ENCODE data around the gene ZNRF1. TPM values are rescaled to one million over a fixed set of nuclear protein-coding genes. Genes with fewer than 3 reads are reported as not detected.

Gene ZNRF1
- total and polyA plus RNA-seq, 10 of the 15 experiments (the other 5 are each of a cell fraction or from before 2014, with no cell fraction given) = 5.8 to 25.9 (median 14.3) TPM

DNA sequence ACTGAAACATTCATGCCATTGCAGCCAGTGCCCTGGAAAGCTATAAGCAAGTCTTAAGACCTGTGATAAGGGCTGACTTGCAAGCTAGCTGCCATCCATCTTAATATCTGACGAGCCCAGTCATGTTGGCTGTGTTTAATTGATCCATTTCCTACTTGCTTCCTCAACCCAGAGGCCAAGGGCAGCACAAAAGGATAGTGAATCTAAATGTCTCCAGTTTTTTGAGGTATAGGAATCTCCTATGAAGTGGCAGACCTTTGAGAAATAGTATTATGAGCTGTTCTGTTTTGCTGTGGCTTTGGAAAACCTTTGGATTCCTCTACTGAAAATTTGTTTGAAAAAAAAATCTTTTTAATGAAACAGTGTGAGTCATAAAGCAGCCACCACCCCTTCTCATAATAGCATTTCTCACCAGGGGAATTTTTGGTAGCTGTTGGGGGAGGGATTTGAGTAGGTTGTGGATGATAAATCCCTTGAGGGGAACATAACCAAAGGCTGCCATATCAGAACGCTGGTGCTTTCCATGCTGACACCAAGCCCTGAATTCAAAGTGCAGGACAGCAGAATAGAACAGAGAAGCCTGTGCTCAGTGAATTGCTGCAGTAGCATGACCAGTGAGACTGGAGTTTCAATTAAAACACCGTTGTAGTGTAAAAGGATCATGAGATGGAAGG lies 12.9 kb downstream of the ZNRF1 start (continued):
- TF ChIP-seq, protein P1, sequence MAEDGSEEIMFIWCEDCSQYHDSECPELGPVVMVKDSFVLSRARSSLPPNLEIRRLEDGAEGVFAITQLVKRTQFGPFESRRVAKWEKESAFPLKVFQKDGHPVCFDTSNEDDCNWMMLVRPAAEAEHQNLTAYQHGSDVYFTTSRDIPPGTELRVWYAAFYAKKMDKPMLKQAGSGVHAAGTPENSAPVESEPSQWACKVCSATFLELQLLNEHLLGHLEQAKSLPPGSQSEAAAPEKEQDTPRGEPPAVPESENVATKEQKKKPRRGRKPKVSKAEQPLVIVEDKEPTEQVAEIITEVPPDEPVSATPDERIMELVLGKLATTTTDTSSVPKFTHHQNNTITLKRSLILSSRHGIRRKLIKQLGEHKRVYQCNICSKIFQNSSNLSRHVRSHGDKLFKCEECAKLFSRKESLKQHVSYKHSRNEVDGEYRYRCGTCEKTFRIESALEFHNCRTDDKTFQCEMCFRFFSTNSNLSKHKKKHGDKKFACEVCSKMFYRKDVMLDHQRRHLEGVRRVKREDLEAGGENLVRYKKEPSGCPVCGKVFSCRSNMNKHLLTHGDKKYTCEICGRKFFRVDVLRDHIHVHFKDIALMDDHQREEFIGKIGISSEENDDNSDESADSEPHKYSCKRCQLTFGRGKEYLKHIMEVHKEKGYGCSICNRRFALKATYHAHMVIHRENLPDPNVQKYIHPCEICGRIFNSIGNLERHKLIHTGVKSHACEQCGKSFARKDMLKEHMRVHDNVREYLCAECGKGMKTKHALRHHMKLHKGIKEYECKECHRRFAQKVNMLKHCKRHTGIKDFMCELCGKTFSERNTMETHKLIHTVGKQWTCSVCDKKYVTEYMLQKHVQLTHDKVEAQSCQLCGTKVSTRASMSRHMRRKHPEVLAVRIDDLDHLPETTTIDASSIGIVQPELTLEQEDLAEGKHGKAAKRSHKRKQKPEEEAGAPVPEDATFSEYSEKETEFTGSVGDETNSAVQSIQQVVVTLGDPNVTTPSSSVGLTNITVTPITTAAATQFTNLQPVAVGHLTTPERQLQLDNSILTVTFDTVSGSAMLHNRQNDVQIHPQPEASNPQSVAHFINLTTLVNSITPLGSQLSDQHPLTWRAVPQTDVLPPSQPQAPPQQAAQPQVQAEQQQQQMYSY (CRISPR knock-in tag; IDR thresholded peaks at IDR 0.05) = no peak
- TF ChIP-seq RELA (IDR thresholded peaks at IDR 0.05; ENCODE audit: borderline replicate concordance, partially characterized antibody) (peak; percentile 79), ZNF207 (IDR thresholded peaks at IDR 0.05; ENCODE audit: borderline replicate concordance) (no peak), SREBF2 (IDR thresholded peaks at IDR 0.05; ENCODE audit: low read length) (no peak), NFYA (IDR thresholded peaks at IDR 0.05; ENCODE audit: borderline replicate concordance, low read depth, low read length) (no peak), CHD2 (IDR thresholded peaks at IDR 0.05; ENCODE audit: borderline replicate concordance, low read depth, low read length) (peak; percentile 84), JUNB (IDR thresholded peaks at IDR 0.05) (peak; percentile 87), NFIC (IDR thresholded peaks at IDR 0.05; ENCODE audit: low read depth, low read length) (peak; percentile 93), SMAD5 (IDR thresholded peaks at IDR 0.05; ENCODE audit: low read depth) (no peak), ETV6 (conservative IDR thresholded peaks at IDR 0.05 in 1 of 2, IDR thresholded peaks at IDR 0.05 in 1 of 2; ENCODE audit: borderline replicate concordance in 1 of 2, low read depth in 1 of 2) (peak in 1 of 2 experiments; percentile 41; a peak in 1 of 4 replicates), ZNF384 (IDR thresholded peaks at IDR 0.05; ENCODE audit: borderline replicate concordance, low read depth, low read length) (peak; percentile 86), EP300 (IDR thresholded peaks at IDR 0.05; ENCODE audit: borderline replicate concordance in 1 of 2, control insufficient read depth in 1 of 2, low read depth in 2 of 2, low read length in 2 of 2) (peak; percentile 89)
- TF ChIP-seq, protein P2, sequence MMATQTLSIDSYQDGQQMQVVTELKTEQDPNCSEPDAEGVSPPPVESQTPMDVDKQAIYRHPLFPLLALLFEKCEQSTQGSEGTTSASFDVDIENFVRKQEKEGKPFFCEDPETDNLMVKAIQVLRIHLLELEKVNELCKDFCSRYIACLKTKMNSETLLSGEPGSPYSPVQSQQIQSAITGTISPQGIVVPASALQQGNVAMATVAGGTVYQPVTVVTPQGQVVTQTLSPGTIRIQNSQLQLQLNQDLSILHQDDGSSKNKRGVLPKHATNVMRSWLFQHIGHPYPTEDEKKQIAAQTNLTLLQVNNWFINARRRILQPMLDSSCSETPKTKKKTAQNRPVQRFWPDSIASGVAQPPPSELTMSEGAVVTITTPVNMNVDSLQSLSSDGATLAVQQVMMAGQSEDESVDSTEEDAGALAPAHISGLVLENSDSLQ (IDR thresholded peaks at IDR 0.05) = 0 out of 2 replicates have a peak, but pooled peaks have one; percentile 9
- TF ChIP-seq, protein P3, sequence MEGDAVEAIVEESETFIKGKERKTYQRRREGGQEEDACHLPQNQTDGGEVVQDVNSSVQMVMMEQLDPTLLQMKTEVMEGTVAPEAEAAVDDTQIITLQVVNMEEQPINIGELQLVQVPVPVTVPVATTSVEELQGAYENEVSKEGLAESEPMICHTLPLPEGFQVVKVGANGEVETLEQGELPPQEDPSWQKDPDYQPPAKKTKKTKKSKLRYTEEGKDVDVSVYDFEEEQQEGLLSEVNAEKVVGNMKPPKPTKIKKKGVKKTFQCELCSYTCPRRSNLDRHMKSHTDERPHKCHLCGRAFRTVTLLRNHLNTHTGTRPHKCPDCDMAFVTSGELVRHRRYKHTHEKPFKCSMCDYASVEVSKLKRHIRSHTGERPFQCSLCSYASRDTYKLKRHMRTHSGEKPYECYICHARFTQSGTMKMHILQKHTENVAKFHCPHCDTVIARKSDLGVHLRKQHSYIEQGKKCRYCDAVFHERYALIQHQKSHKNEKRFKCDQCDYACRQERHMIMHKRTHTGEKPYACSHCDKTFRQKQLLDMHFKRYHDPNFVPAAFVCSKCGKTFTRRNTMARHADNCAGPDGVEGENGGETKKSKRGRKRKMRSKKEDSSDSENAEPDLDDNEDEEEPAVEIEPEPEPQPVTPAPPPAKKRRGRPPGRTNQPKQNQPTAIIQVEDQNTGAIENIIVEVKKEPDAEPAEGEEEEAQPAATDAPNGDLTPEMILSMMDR (IDR thresholded peaks at IDR 0.05 in 2 of 3, conservative IDR thresholded peaks at IDR 0.05 in 1 of 3; ENCODE audit: control insufficient read depth in 2 of 3, extremely low read depth in 1 of 3, insufficient read depth in 1 of 3, low read depth in 3 of 3, low read length in 3 of 3) = no peak
- TF ChIP-seq, protein P4, sequence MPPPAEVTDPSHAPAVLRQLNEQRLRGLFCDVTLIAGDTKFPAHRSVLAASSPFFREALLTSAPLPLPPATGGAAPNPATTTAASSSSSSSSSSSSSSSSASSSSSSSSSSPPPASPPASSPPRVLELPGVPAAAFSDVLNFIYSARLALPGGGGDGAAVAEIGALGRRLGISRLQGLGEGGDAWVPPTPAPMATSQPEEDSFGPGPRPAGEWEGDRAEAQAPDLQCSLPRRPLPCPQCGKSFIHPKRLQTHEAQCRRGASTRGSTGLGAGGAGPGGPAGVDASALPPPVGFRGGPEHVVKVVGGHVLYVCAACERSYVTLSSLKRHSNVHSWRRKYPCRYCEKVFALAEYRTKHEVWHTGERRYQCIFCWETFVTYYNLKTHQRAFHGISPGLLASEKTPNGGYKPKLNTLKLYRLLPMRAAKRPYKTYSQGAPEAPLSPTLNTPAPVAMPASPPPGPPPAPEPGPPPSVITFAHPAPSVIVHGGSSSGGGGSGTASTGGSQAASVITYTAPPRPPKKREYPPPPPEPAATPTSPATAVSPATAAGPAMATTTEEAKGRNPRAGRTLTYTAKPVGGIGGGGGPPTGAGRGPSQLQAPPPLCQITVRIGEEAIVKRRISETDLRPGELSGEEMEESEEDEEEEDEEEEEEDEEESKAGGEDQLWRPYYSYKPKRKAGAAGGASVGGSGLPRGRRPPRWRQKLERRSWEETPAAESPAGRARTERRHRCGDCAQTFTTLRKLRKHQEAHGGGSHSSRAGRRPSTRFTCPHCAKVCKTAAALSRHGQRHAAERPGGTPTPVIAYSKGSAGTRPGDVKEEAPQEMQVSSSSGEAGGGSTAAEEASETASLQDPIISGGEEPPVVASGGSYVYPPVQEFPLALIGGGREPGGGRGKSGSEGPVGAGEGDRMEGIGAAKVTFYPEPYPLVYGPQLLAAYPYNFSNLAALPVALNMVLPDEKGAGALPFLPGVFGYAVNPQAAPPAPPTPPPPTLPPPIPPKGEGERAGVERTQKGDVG (CRISPR knock-in tag; IDR thresholded peaks at IDR 0.05) = no peak
- TF ChIP-seq, protein P5, sequence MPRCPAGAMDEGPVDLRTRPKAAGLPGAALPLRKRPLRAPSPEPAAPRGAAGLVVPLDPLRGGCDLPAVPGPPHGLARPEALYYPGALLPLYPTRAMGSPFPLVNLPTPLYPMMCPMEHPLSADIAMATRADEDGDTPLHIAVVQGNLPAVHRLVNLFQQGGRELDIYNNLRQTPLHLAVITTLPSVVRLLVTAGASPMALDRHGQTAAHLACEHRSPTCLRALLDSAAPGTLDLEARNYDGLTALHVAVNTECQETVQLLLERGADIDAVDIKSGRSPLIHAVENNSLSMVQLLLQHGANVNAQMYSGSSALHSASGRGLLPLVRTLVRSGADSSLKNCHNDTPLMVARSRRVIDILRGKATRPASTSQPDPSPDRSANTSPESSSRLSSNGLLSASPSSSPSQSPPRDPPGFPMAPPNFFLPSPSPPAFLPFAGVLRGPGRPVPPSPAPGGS (IDR thresholded peaks at IDR 0.05; ENCODE audit: borderline replicate concordance, insufficient read depth, low read depth, low read length, poor library complexity, severe bottlenecking) = no peak

All from GM12878 (cell line).